ENCODE results near the gene HIGD1C. TPM values are rescaled to one million over a fixed set of nuclear protein-coding genes. Genes with fewer than 3 reads are reported as not detected.

The HIGD1C gene
- total and polyA plus RNA-seq, 2 experiments from 2014 or later = not detected

- Mint-ChIP-seq H3K4me3 (peak overlapping the region; percentile 18; the same call in 2 of the 3 replicates), H3K27ac (peak overlapping the region; percentile 96), H3K4me1 (peaks cover 36% of the 10 kb centered on the region), H3K36me3 (ENCODE audit: low read depth) (peaks cover 44% of the 10 kb centered on the region), H3K9me3 (no peaks in the 10 kb centered on the region; the same call in 1 of the 3 replicates), H3K27me3 (ENCODE audit: insufficient read depth, low read depth, poor library complexity) (peaks cover 13% of the 10 kb centered on the region)
- Histone ChIP-seq H2AFZ (no peak overlapping the region), H3K27me3 (ENCODE audit: insufficient read depth) (no peaks in the 10 kb centered on the region), H3K4me3 (no peak overlapping the region), H3K36me3 (ENCODE audit: insufficient read depth) (no peaks in the 10 kb centered on the region), H4K20me1 (replicated peaks; ENCODE audit: insufficient read depth) (peaks cover 3% of the 10 kb centered on the region), H3K79me2 (replicated peaks; ENCODE audit: insufficient read depth) (peaks cover 25% of the 10 kb centered on the region), H3F3A (replicated peaks; ENCODE audit: low read depth) (no peaks in the 10 kb centered on the region), H3K4me1 (ENCODE audit: insufficient read depth) (peaks cover 16% of the 10 kb centered on the region), H3K4me2 (peak overlapping the region; percentile 35; the same call in 1 of the 2 replicates), H3K27ac (ENCODE audit: low read depth) (peak overlapping the region; percentile 82), H3K9me2 (ENCODE audit: insufficient read depth) (no peaks in the 10 kb centered on the region)
- no peak for TF ChIP-seq NANOG (IDR thresholded peaks at IDR 0.05; ENCODE audit: borderline replicate concordance)
- TF ChIP-seq ZNF331 (CRISPR knock-in tag; IDR thresholded peaks at IDR 0.05; ENCODE audit: low read depth) = no peak
- no peak for TF ChIP-seq ETS1 (IDR thresholded peaks at IDR 0.05)
- TF ChIP-seq CTCF (conservative IDR thresholded peaks at IDR 0.05; ENCODE audit: low read depth in 2 of 2) = no peak
- no peak for TF ChIP-seq EZH2 (IDR thresholded peaks at IDR 0.05; ENCODE audit: low read depth, unreplicated experiment)
- TF ChIP-seq JUNB (IDR thresholded peaks at IDR 0.05; ENCODE audit: unreplicated experiment) = no peak
- no peak for TF ChIP-seq CREB1 (CRISPR knock-in tag; IDR thresholded peaks at IDR 0.05; ENCODE audit: low read depth)
- no peak for TF ChIP-seq STAT1 (IDR thresholded peaks at IDR 0.05; ENCODE audit: unreplicated experiment)
- TF ChIP-seq ZNF462 (CRISPR knock-in tag; IDR thresholded peaks at IDR 0.05) = no peak
- no peak for TF ChIP-seq ZNF114 (CRISPR knock-in tag; IDR thresholded peaks at IDR 0.05)
- TF ChIP-seq POLR2AphosphoS5 (IDR thresholded peaks at IDR 0.05; ENCODE audit: low read depth) = no peak
- TF ChIP-seq EZH2phosphoT487 (IDR thresholded peaks at IDR 0.05; ENCODE audit: unreplicated experiment) = no peak
- no peak for TF ChIP-seq REST (IDR thresholded peaks at IDR 0.05; ENCODE audit: unreplicated experiment)
- DNase-seq (ENCODE audit: low spot score) = peak; percentile 83
- ATAC-seq = peak; percentile 73
Observed at GRCh38 chr12:51005671-51006070, 53.3 kb downstream of the HIGD1C start.
